CD4-positive, alpha-beta T cell treated with Interleukin-17A for 4 hours (primary cell): ENCODE measurements around the gene PFKP.
"Not testable (repeated sequence)": the region's sequence is repeated elsewhere in the genome, so short reads cannot be mapped to it uniquely, and the experiment has no call there.

Experiments used
- DNase-seq: peaks from one replicate; pipeline ENCODE4 v3.0.0-alpha.2; 2020; ENCODE audit warnings: mixed read lengths

Gene PFKP

GRCh38 chr10:3047596-3047995 is 19.8 kb upstream of the PFKP start:
- DNase-seq = no peak

GRCh38 chr10:3048119-3049019 is 19.0 kb upstream of the PFKP start:
- no peak for DNase-seq

- DNase-seq = no peak
Measured at GRCh38 chr10:3051692-3052091, 15.7 kb upstream of the PFKP start.

GRCh38 chr10:3053155-3053554 is 14.2 kb upstream of the PFKP start:
- DNase-seq = no peak

- DNase-seq = no peak
Measured at GRCh38 chr10:3054183-3054850, 13.0 kb upstream of the PFKP start.

- DNase-seq = no peak
Measured at GRCh38 chr10:3054851-3055199, 12.5 kb upstream of the PFKP start.

- no peak for DNase-seq
Measured at GRCh38 chr10:3056280-3057037, 10.9 kb upstream of the PFKP start.

- DNase-seq = no peak
Measured at GRCh38 chr10:3057946-3058345, 9.4 kb upstream of the PFKP start.

- no peak for DNase-seq
Measured at GRCh38 chr10:3059974-3060373, 7.4 kb upstream of the PFKP start.

- no peak for DNase-seq
Measured at GRCh38 chr10:3060481-3060889, 6.9 kb upstream of the PFKP start.

GRCh38 chr10:3061323-3061898 is 5.9 kb upstream of the PFKP start:
- not testable (repeated sequence) for DNase-seq

- DNase-seq = no peak
Measured at GRCh38 chr10:3062502-3063186, 4.7 kb upstream of the PFKP start.

- DNase-seq = no peak
Measured at GRCh38 chr10:3064423-3064822, 2.9 kb upstream of the PFKP start.

GRCh38 chr10:3065622-3066021 is 1.7 kb upstream of the PFKP start:
- no peak for DNase-seq

GRCh38 chr10:3066317-3067117 is 831 bp upstream of the PFKP start:
- no peak for DNase-seq

- peak; percentile 33 for DNase-seq
Measured at GRCh38 chr10:3067859-3068179, 471 bp downstream of the PFKP start.

- peak; percentile 59 for DNase-seq
Measured at GRCh38 chr10:3068201-3068967, 1.0 kb downstream of the PFKP start.

GRCh38 chr10:3068968-3069737 is 1.8 kb downstream of the PFKP start:
- peak; percentile 47 for DNase-seq

- no peak for DNase-seq
Measured at GRCh38 chr10:3069876-3070275, 2.5 kb downstream of the PFKP start.
